Measurements from ENCODE around the gene OR1E2.
A peak's percentile ranks its signal among the peaks of the same experiment; 100 is the strongest.
"Not testable (repeated sequence)": the region's sequence is repeated elsewhere in the genome, so short reads cannot be mapped to it uniquely, and the experiment has no call there.

Gene OR1E2

GRCh38 chr17:3433741-3434140 is at the start of gene OR1E2:
Gene OR1E2, minus strand, starts transcription at chr17:3433841. Its CDS starts 0 bp downstream, at chr17:3433841.
- no peak for DNase-seq

- no peak for DNase-seq
These were observed 49.2 kb upstream of the OR1E2 start for GRCh38 chr17:3482852-3483251.

GRCh38 chr17:3479988-3480387 is 46.3 kb upstream of the OR1E2 start:
- DNase-seq = no peak

- no peak for DNase-seq
These were observed 42.4 kb upstream of the OR1E2 start, which contains the start of gene ASPA for GRCh38 chr17:3475812-3476610. Gene ASPA, plus strand, starts transcription at chr17:3475997. Its CDS starts 163 bp downstream, at chr17:3476160.

GRCh38 chr17:3475251-3475685 is 41.6 kb upstream of the OR1E2 start:
- DNase-seq = no peak

GRCh38 chr17:3474212-3474611 is 40.6 kb upstream of the OR1E2 start:
- no peak for DNase-seq

GRCh38 chr17:3472137-3472536 is 38.5 kb upstream of the OR1E2 start:
- DNase-seq = no peak

GRCh38 chr17:3471599-3471998 is 38.0 kb upstream of the OR1E2 start, which contains the start of gene SPATA22:
Gene SPATA22, minus strand, starts transcription at chr17:3471819. Its CDS starts 2,494 bp downstream, at chr17:3469325.
- no peak for DNase-seq

GRCh38 chr17:3469529-3469928 is 35.9 kb upstream of the OR1E2 start:
- DNase-seq = no peak

GRCh38 chr17:3466355-3466754 is 32.7 kb upstream of the OR1E2 start:
- not testable (repeated sequence) for DNase-seq

GRCh38 chr17:3448059-3448665 is 14.5 kb upstream of the OR1E2 start:
- DNase-seq = no peak

GRCh38 chr17:3447625-3448024 is 14.0 kb upstream of the OR1E2 start:
- no peak for DNase-seq

GRCh38 chr17:3440451-3440850 is 6.8 kb upstream of the OR1E2 start:
- DNase-seq = no peak

GRCh38 chr17:3438368-3438767 is 4.7 kb upstream of the OR1E2 start:
- DNase-seq = no peak

GRCh38 chr17:3433215-3433614 is 426 bp downstream of the OR1E2 start:
- peak; percentile 11 for DNase-seq

- no peak for DNase-seq
These were observed 15.4 kb downstream of the OR1E2 start for GRCh38 chr17:3418222-3418621.

GRCh38 chr17:3415610-3416009 is 18.0 kb downstream of the OR1E2 start:
- no peak for DNase-seq

GRCh38 chr17:3412216-3412615 is 21.4 kb downstream of the OR1E2 start:
- DNase-seq = not testable (repeated sequence)

- no peak for DNase-seq
These were observed 22.6 kb downstream of the OR1E2 start, which contains the start of gene OR3A3 for GRCh38 chr17:3411070-3411469. Gene OR3A3, plus strand, starts transcription at chr17:3411370.

GRCh38 chr17:3403856-3404255 is 29.8 kb downstream of the OR1E2 start:
- DNase-seq = not testable (repeated sequence)

GRCh38 chr17:3401786-3402185 is 31.9 kb downstream of the OR1E2 start:
- no peak for DNase-seq

- DNase-seq = no peak
These were observed 33.6 kb downstream of the OR1E2 start for GRCh38 chr17:3400055-3400454.

GRCh38 chr17:3398310-3398709 is 35.3 kb downstream of the OR1E2 start, which contains the start of gene OR1E1:
Gene OR1E1, minus strand, starts transcription at chr17:3398410. Its CDS starts 0 bp downstream, at chr17:3398410.
- DNase-seq = no peak

GRCh38 chr17:3397801-3398200 is 35.8 kb downstream of the OR1E2 start:
- DNase-seq = not testable (repeated sequence)
